ENCODE measurements around the gene PGAM1.

DNA sequence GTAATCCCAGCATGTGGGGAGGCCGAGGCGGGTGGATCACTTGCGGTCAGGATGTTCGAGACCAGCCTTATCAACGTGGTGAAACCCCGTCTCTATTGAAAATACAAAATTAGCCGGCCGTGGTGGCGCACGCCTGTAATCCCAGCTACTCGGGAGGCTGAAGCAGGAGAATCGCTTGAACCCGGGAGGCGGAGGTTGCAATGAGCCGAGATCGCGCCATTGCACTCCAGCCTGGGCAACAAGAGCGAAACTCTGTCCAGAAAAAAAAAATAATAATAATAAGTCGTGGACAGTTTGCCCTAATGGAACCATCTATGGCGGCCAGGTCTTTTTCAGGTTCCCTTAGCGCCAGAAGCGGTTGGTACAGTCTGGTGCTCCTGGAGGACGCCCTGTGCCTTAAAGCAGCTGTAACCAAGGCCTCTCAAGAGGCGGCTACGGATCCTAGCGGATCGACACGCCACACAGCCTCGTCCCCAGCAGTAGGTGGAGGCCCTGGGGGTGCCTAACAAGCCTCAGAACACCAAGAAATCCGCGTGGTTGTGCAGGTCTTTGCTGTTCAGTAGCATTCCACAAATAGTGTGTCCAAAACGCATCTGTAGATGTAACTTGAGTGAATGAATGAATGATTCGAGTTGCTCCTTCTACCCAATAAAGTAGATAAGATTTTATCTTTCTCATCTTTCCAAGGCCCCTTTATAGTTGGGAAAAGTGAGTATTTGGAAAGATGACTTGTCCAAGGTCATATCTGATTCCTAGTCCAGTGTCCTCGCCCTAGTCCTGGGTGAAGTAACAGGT, 982 bp downstream of the PGAM1 start:
- TF ChIP-seq ZNF777 (tag by site-specific recombination; IDR thresholded peaks at IDR 0.05; ENCODE audit: borderline replicate concordance), result no peak
- TF ChIP-seq, protein P1, sequence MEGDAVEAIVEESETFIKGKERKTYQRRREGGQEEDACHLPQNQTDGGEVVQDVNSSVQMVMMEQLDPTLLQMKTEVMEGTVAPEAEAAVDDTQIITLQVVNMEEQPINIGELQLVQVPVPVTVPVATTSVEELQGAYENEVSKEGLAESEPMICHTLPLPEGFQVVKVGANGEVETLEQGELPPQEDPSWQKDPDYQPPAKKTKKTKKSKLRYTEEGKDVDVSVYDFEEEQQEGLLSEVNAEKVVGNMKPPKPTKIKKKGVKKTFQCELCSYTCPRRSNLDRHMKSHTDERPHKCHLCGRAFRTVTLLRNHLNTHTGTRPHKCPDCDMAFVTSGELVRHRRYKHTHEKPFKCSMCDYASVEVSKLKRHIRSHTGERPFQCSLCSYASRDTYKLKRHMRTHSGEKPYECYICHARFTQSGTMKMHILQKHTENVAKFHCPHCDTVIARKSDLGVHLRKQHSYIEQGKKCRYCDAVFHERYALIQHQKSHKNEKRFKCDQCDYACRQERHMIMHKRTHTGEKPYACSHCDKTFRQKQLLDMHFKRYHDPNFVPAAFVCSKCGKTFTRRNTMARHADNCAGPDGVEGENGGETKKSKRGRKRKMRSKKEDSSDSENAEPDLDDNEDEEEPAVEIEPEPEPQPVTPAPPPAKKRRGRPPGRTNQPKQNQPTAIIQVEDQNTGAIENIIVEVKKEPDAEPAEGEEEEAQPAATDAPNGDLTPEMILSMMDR (tag by site-specific recombination; IDR thresholded peaks at IDR 0.05), result no peak
- TF ChIP-seq ZNF48 (tag by site-specific recombination; IDR thresholded peaks at IDR 0.05), result no peak
- TF ChIP-seq ZNF350 (tag by site-specific recombination; IDR thresholded peaks at IDR 0.05), result no peak

All from HEK293 (cell line).